GM12891 (cell line): Measurements from ENCODE around the gene IFT74.
A peak's percentile ranks its signal among the peaks of the same experiment; 100 is the strongest.

ENCODE experiments used
- DNase-seq: peaks from one replicate; pipeline ENCODE4 v3.0.0; 2011; ENCODE audit warnings: low spot score; ENCODE audit not compliant: insufficient read length
- FAIRE-seq: peaks from 2 replicates; lab custom pipeline; 2011; peaks lifted over from hg19 to GRCh38; lab: Jason Lieb, UNC
- PAX5 ChIP-seq: IDR thresholded peaks from 2 replicates; pipeline ENCODE4 v1.6.1; 2011; ENCODE audit warnings: low read length, moderate library complexity, mild to moderate bottlenecking; ENCODE audit not compliant: insufficient read depth, severe bottlenecking
- POLR2A ChIP-seq: IDR thresholded peaks from 2 replicates; pipeline ENCODE4 v1.6.1; 2011; ENCODE audit warnings: low read depth, low read length, control low read depth
- POLR2AphosphoS5 ChIP-seq: IDR thresholded peaks from 2 replicates; pipeline ENCODE4 v1.6.1; 2011; ENCODE audit warnings: low read depth, low read length, control low read depth
- POU2F2 ChIP-seq: IDR thresholded peaks from 2 replicates; pipeline ENCODE4 v1.6.1; 2011; ENCODE audit warnings: low read depth, mild to moderate bottlenecking, control low read depth, low read length, moderate library complexity
- SPI1 ChIP-seq: IDR thresholded peaks from 2 replicates; pipeline ENCODE4 v1.6.1; 2011; ENCODE audit warnings: low read depth, low read length, control low read depth
- TAF1 ChIP-seq: IDR thresholded peaks from 2 replicates; pipeline ENCODE4 v1.6.1; 2011; ENCODE audit warnings: low read depth, low read length, control low read depth

The IFT74 gene

GRCh38 chr9:27033815-27034403, 77.7 kb downstream of the IFT74 start:
- peak; percentile 41 for FAIRE-seq
- DNase-seq, result peak; percentile 21
- no peak for TF ChIP-seq POU2F2
- TF ChIP-seq POLR2AphosphoS5, result no peak
- TF ChIP-seq POLR2A, result no peak
- TF ChIP-seq SPI1, result no peak
- TF ChIP-seq PAX5, result no peak
- no peak for TF ChIP-seq TAF1

GRCh38 chr9:27037499-27037898, 81.3 kb downstream of the IFT74 start:
- no peak for DNase-seq

GRCh38 chr9:27041746-27042145, 85.5 kb downstream of the IFT74 start:
- TF ChIP-seq PAX5 (no peak), POU2F2 (no peak), TAF1 (no peak), POLR2A (no peak), POLR2AphosphoS5 (no peak), SPI1 (no peak)
- FAIRE-seq, result no peak
- DNase-seq, result no peak

More at GRCh38 chr9:27037499-27037898, 81.3 kb downstream of the IFT74 start:
- TF ChIP-seq POLR2AphosphoS5, result no peak
- no peak for TF ChIP-seq SPI1
- no peak for TF ChIP-seq POU2F2
- TF ChIP-seq POLR2A, result no peak
- TF ChIP-seq TAF1, result no peak
- no peak for TF ChIP-seq PAX5
- no peak for FAIRE-seq

- DNase-seq, result no peak
- FAIRE-seq, result no peak
- TF ChIP-seq SPI1, result no peak
- TF ChIP-seq POU2F2, result no peak
- no peak for TF ChIP-seq TAF1
- TF ChIP-seq POLR2A, result no peak
- no peak for TF ChIP-seq PAX5
- no peak for TF ChIP-seq POLR2AphosphoS5
These were observed 86.3 kb downstream of the IFT74 start for GRCh38 chr9:27042476-27042875.

GRCh38 chr9:27043176-27043575, 87.0 kb downstream of the IFT74 start:
- FAIRE-seq, result no peak
- no peak for DNase-seq
- TF ChIP-seq SPI1 (no peak), POLR2AphosphoS5 (no peak), PAX5 (no peak), POU2F2 (no peak), TAF1 (no peak), POLR2A (no peak)

GRCh38 chr9:27047136-27047535, 90.9 kb downstream of the IFT74 start:
- TF ChIP-seq POLR2A (no peak), SPI1 (peak; percentile 16; the same call in 1 of the 2 replicates)
- FAIRE-seq (no peak), DNase-seq (no peak)

- DNase-seq (no peak), FAIRE-seq (no peak)
- TF ChIP-seq POLR2A, result no peak
- TF ChIP-seq POU2F2, result no peak
- no peak for TF ChIP-seq POLR2AphosphoS5
- TF ChIP-seq TAF1, result no peak
- no peak for TF ChIP-seq PAX5
- TF ChIP-seq SPI1, result no peak
These were observed 97.3 kb downstream of the IFT74 start for GRCh38 chr9:27053369-27054022.

GRCh38 chr9:27054125-27054524, 97.9 kb downstream of the IFT74 start:
- DNase-seq (no peak), FAIRE-seq (no peak)
- TF ChIP-seq POU2F2 (no peak), SPI1 (no peak), POLR2A (no peak), TAF1 (no peak), POLR2AphosphoS5 (no peak), PAX5 (no peak)

- peak; percentile 23 for FAIRE-seq
- no peak for DNase-seq
- TF ChIP-seq POLR2A (no peak), SPI1 (no peak), PAX5 (no peak), POLR2AphosphoS5 (no peak), POU2F2 (no peak), TAF1 (no peak)
These were observed 98.6 kb downstream of the IFT74 start for GRCh38 chr9:27054841-27055240.

GRCh38 chr9:27059412-27059811, 103.2 kb downstream of the IFT74 start:
- DNase-seq (no peak), FAIRE-seq (no peak)
- no peak for TF ChIP-seq POU2F2
- no peak for TF ChIP-seq TAF1
- TF ChIP-seq PAX5, result no peak
- TF ChIP-seq POLR2A, result no peak
- TF ChIP-seq SPI1, result no peak
- TF ChIP-seq POLR2AphosphoS5, result no peak

GRCh38 chr9:27059907-27060306, 103.7 kb downstream of the IFT74 start:
- FAIRE-seq, result no peak
- TF ChIP-seq SPI1, result no peak
- TF ChIP-seq PAX5, result no peak
- no peak for TF ChIP-seq POU2F2
- TF ChIP-seq TAF1, result no peak
- DNase-seq, result no peak

GRCh38 chr9:27065288-27065687, 109.1 kb downstream of the IFT74 start:
- TF ChIP-seq POU2F2 (no peak), POLR2AphosphoS5 (no peak), PAX5 (no peak), POLR2A (no peak), SPI1 (no peak), TAF1 (no peak)
- DNase-seq (no peak), FAIRE-seq (no peak)
